Measurements from ENCODE around the gene SFI1.
"Not testable (repeated sequence)": the region's sequence is repeated elsewhere in the genome, so short reads cannot be mapped to it uniquely, and the experiment has no call there.

Gene SFI1

DNA sequence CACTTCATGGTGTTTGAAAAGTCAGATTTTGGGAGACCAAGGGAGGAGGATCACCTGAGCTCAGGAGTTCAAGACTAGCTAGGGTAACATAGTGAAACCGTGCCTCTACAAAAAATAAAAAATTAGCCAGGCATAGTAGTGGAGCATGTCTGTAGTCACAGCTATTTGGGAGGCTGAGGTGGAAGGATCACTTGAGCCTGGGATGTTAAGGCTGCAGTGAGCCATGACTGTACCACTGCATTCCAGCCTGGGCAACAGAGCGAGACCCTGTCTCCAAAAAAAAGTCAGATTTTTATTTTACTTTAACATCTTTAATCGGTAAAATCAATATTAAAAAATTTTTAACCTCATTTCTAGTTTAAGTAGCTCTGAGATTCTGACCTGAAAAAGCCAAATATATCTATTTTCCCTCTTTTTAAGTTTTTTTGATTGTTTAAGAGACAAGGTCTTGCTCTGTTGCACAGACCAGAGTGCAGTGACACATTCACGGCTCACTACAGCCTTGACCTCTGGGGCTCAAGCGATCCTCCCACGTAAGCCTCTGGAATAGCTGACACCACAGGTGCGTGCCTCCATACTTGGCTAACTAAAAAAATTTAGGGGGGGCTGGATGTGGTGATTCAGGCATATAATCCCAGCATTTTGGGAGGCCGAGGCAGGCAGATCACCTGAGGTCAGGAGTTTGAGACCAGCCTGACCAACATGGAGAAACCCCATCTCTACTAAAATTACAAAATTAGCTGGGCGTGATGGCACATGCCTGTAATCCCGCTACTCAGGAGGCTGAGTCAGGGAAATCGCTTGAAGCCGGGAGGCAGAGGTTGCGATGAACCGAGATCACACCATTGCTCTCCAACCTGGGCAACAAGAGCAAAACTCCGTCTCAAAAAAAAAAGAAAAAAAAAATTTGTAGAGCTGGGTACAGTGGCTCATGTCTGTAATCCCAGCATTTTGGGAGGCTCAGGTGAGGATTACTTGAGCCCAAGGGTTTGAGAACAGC, 48.4 kb downstream of the SFI1 start:
- no peak for DNase-seq (ENCODE audit: low read depth)

DNA sequence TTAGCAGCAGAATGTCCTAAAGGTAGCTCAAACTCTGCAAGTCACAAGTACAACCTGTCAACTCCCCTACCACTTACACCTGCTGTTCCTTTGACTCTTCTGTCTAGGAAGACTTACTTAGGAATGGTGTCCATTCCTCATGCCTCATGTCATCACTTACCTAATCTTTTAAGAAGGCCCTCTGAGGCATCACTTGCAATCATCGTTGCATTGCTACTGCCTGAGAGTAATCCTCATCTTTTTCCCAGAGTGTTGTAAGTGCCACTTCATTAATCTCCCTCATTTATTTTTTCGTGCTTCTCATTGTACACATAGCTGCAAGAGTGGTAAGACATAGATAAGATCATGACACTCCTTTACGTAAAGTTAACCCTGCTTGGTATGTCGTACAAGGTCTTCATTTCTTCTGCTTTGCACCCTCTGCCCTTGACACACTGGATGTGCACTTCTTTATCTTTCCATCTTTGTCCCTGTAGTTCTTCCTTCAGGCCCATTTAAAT, 54.6 kb downstream of the SFI1 start:
- no peak for DNase-seq (ENCODE audit: low read depth)

DNA sequence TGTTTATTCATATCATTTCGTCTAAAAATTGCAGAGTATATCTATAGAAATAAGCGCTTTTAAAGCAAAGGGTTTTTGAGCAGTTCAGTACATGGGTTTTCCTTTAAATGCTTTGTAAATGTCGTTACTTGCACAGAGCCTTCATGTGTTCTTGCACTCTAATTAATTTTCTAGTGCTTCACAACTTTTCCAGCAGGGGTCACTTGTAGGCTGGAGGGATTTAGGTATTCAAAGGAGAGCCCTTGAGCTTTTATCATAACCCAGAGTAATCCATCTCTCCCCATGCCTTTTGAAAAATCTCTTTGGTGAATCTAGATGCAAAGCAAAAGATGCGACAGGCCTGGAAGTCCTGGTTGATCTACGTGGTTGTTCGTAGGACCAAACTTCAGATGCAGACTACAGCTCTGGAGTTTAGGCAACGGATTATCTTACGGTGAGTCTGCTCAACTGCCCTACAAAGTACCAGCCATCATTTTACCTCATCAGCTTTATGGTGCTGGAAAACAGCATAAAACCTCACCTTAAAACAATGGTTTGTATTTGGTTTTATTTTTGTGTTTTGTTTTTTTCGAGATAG, 60.4 kb downstream of the SFI1 start:
- no peak for DNase-seq (ENCODE audit: low read depth)

DNA sequence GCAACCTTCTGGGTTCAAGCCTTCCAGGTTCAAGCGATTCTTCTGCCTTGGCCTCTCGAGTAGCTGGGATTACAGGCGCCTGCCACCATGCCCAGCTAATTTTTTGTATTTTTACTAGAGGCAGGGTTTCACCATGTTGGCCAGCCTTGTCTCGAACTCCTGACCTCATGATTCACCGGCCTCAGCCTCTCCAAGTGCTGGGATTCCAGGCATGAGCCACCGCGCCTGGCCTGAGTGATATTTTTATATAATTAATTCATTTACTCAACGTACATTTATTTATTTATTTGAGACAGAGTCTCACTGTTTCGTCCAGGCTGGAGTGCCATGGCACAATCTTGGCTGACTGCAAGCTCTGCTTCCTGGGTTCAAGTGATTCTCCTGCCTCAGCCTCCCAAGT, 62.2 kb downstream of the SFI1 start:
- DNase-seq (ENCODE audit: low read depth), result not testable (repeated sequence)

DNA sequence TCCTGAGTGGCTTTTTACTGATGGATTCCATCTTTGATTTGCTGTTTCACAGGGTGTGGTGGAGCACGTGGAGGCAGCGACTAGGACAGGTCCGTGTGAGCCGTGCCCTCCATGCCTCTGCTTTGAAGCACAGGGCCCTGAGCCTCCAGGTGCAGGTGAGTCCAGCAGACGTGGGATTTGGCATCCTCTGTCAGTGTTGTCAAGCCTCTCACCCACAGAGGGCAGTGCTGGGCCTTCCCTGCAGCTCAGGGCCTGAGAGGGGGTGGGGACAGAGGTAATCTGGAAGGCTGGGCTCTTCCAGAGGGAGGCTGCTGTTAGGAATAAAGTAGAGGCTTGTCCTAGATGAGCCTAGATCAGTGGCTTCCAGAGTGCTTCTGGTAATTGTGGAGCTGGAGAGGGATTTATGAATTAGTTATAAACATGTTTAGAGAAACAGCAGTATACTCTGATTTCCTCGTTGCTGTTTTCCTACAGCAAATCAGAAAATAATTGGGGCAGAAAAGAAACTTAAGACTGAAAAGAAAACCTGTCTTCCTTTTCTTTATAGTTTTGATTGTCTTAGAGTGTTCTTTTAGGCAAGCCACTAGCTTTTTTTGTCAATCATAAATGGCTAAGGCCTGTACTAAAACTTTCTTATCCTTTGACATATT, 65.0 kb downstream of the SFI1 start:
- peak; percentile 12 for DNase-seq (ENCODE audit: low read depth)

DNA sequence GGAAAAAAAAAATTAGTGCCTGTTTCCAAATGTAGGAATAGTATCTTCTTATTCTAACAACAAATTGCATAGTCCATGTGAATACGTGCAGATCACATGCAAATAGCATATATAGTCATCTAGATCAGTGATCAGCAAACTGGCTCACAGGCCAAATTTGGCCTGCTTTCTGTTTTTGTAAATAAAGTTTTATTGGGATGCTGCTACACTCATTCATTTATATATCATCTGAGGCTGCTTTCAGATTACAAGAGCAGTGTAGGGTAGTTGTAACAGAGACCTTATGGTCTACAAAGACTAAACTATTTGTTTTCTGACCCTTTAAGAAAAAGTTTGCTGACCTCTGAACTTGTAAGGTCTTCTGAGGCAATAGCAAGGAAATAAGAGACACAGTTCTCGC, 65.6 kb downstream of the SFI1 start:
- DNase-seq (ENCODE audit: low read depth), result no peak

DNA sequence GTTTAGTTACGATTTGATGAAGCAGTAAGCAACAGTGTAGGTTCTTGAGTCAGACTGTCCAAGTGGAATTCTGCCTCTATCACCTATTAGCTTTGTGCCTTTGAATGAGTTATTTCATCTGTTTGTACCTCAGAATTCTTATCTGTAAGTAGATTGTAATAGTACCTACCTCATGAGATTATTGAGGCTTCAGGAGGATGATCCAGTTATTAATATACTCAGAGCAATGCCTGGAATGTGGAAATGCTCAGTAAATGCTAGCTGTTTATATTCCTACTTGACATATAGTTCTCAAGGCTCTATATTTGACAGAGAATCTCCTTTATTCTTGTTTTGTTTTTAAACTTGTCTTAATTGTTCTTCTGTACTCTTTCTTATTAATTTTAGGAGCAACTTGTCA, 70.1 kb downstream of the SFI1 start:
- DNase-seq (ENCODE audit: low read depth), result no peak

DNA sequence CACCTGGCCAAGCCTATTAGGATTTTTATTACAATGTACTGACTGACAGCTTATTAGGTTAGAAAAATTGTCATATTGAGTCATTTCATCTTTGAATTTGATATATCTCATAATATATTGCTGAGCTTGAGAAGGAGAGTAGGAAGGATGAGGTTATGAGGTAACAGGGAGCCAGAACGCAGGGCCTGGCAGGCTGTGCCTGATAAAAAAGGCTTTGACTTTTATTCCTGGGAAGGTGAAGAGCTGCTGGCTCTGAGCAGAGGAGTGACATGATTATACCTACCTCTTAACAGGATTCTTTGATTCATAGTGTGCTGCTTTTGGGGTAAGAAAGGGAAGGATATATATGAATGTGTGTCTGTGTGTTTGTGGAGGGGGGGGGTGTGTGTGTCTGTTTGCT, 70.9 kb downstream of the SFI1 start:
- DNase-seq (ENCODE audit: low read depth), result no peak

DNA sequence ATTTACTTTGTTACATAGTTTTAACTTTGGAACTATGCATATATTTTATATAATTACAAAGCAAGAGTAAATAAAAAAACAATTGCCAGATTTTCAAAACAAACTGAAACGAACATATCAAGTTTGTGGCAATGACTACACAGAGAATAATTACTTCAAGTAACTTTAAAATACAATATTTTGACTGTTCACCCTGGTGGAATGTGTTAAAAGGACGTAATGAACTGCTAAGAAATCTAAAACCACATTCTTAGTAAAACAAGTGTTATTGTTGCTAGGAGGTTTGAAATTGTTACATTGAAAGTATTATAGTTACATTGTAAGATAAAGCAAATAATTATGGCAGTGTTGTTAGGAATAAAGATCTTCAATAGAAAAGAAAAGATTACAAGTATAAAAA, 71.4 kb downstream of the SFI1 start:
- DNase-seq (ENCODE audit: low read depth), result no peak

DNA sequence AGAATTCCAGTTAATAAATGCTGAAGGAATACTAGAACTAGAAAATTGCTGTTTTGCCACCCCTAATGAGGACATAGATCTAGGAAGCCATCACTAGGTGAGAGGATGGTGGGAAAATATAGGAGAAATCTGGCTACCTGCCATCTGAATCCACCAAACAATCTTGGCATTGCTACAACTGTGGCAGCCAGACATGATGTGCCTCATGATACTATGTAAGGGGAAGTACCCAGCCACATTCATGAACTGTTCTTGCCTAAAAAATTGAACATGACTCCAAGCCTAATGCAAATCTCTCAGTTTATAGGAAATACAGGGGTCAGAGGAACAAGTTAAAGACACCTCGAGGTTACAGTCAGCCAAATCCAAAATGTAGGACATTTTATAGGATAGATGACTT, 72.8 kb downstream of the SFI1 start:
- no peak for DNase-seq (ENCODE audit: low read depth)

DNA sequence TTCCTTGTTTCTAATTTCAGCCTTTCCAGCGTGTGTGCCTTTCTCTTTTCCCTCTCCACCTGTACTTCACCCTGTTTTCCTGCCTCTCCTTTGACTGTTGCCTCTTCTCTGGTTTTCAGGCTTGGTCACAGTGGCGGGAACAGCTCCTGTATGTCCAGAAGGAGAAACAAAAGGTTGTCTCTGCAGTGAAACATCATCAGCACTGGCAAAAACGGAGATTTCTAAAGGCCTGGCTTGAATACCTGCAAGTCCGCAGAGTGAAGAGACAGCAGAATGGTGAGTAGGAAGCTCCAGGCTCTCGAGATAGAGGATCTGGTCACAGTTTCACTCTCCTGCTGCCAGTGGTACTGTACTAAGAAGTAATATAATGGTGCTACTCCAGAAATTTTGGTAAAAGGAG, 76.6 kb downstream of the SFI1 start:
- no peak for DNase-seq (ENCODE audit: low read depth)

DNA sequence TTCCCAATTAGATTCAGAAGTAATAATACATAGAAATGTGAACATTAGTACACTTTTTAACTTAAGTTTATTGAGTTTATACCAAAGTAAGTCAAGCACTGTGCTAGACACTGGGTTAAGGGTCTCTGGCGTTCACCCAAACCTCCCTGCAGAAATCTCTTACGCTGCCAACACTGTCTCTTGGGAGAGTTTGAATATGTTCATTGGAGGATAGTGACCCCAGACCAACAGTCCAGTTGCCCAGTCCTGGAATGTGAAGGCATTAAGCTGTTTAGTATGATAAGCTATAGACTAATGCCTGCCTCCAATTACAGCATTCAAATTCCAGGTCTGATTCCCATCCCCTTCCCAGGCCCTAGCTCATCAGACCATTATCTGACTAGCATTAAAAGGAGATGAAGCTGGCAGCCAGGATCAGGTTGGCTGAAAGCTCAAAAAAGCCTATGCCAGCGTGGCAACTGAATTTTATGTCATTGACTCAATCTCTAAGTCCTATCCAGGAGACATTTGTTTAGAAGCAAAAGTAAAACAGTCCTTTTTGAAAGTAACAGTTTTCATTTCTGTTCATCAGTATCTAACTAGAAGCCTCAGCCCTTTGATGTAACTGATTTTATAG, 77.8 kb downstream of the SFI1 start:
- no peak for DNase-seq (ENCODE audit: low read depth)

DNA sequence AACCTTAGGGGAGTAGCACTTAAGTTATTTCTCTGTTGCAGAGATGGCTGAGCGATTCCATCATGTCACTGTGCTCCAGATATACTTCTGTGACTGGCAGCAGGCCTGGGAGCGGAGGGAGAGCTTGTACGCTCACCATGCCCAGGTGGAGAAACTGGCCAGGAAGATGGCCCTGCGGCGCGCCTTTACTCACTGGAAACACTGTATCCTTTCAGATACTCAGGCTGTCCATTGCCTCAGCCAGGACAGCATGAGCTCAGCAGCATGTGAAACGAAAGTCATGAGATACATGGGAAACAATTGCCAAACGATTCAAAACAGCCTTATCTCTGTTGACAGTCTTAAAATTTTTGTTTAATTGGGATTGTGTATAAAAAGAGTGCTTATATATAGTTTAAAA, 78.9 kb downstream of the SFI1 start:
- DNase-seq (ENCODE audit: low read depth), result no peak

DNA sequence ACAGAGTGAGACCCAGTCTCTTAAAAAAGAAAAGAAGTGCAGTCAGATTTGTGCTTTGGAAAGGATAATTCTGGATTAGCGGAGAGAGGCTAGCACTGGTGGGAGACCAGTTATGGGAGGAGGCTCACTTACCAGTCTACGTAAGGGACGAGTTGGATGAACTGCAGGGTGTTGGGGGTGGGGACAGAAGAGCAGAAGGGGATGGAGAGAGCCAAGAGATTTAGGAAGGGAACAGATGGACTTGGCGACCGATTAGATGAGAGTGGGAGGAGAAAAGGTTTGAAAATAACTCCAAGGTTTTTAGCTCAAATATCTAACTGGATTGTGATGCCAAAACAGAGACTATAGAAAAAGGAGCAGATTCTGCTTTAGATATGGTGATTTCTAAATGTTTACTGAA, 81.4 kb downstream of the SFI1 start:
- DNase-seq (ENCODE audit: low read depth), result no peak

DNA sequence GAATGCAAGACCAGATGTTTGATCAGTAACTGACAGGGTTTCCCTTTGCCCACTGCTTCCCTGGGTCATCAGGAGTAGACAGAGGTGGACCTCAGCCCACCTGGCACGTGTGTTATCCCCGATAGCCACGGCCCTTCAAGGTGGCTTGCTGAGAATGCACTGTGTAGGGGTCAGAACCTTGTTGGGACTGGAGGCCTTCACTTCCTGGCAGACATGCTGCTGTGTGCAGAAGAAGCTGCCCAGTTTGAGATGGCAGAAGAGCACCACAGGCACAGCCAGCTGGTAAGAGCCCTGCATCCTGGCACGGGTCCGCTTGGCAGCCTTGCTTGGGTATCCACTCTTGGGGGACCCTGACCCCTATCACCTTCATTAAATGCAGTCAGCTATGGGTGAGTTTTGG, 81.8 kb downstream of the SFI1 start:
- DNase-seq (ENCODE audit: low read depth), result no peak

DNA sequence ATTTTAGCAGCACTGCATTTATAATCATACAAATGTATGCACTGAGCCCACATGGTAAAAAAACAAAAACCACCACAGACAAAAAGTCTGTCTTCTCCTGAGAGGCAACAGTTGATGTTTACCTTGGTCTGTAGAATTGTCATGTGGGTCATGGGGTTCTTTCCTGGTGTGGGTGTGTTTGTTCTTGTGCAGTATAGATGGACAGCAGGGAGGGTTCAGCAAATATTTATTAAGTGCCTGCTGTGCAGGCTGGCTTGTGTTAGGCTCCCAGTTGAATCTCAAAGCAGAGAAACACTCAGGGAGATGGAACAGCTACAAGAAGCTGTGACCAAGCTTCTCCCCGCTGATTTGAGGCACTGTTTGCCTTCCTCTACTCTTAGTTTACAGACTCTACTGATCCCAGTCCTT, 83.5 kb downstream of the SFI1 start:
- no peak for DNase-seq (ENCODE audit: low read depth)

DNA sequence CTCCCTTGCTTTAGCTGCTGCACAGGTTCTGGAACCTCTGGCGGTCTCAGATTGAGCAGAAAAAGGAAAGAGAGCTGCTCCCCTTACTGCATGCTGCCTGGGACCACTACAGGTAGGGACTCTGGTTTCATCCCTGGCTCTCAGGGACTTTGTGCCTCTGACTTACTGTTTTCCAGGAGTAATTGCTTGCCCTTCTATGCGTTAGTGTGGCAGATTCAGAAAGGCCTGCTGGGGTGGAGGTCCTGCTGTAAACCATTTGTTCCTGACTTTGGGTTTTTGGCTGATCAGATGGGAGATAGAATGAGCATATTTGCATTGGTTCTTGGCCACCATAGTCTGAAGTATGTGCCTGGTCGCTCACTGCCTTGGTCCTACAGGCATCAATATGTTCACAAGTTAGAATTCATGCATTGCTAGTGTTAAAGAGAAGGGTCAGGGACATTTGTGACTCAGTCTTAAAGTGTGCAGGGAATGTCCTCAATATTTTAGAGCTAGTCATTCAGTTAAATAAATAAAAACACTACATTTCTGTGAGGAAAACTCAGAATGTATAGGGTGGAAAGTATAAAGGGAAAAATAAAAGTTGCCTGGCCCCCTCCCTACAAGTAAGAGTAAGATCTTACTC, 87.6 kb downstream of the SFI1 start:
- no peak for DNase-seq (ENCODE audit: low read depth)

DNA sequence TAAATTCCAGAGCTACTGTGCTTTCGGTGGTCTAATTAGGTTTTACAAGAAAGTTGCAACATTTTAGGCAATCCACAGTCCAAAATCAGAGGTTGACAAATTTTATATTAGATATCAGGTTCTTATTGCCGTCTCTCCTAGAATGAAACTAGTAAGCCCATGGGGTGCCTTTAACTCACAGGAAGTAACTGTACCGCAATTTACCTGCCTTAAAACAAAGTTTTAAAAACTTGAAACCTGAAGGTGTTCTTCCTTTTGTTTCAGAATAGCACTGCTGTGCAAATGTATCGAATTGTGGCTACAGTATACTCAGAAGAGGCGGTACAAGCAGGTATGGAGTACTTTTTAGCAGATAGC, 88.4 kb downstream of the SFI1 start:
- DNase-seq (ENCODE audit: low read depth), result no peak

DNA sequence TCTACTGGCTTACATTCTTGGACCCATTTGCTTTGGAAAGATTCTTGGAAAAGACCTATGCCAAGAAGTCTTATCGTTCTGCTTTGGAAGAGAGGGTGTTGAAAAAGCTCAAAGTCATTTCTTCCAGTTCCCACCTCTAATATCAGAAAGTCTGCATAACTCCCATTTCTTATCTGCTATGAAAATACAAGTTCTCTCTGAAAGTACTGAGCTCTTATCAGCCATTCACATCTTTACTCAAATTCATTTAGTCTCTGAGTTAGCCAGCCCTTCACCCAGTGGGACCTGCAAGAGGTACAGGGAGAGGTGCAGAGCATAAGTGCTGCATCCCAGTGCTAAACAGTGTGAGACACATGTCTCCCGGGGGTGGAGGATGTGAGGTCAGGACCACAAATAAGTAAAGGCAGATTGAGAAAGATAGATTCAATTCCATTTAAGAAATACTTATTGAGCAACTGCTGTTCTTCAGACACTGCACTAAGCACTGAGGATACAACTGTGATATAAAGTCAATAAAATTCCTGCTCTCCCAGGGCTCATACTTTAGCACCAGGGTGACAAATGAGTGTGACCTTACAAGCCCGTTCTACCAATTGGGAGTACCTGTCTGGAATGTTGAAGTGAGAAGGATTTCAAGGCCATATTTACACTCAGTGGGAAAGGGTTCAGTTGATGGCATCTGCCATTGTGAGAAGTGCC, 89.0 kb downstream of the SFI1 start:
- DNase-seq (ENCODE audit: low read depth), result no peak

DNA sequence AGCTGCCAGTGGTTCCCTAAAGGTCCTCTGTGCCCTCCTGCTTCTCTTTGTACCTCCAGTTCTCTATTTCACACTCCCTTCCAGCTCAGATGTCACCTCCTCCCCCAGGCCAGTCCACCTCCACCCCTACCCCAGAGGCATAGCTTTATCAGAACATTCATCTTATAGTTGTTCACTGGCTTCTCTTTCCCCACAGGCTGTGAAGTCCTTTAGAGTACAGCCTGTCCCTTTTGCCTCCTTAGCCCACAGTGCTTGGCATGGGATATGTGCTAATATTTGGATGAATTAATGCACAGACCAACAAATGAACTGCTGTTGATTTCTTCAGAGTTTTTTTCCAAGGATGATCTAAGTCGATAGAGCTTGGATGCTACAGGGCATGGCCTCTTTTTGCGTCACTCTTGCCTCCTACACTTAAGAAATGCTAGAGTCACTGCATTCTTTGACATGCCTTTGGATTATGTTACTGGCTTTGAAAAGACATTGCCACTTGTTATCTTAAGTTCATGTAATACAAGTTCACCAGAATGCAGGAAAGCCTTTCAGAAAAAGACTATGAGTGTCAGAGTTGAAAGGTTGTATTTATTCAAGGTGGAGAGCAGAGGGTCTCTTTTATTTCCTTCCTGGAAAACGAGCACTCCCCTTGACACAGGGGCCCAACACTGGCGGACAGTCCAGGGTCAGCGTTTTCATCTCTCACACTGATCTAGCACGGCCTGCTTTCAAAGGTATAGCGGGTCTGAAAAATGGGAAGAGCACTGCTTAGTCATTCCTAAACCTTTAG, 90.0 kb downstream of the SFI1 start:
- no peak for DNase-seq (ENCODE audit: low read depth)

All from T follicular helper cell (primary cell).